DLD1 (cell line): Measurements from ENCODE around the gene GNB4.

ENCODE experiments used
- in situ Hi-C: cut with HindIII; loops from 2 replicates; pipeline ENCODE4 v1.10.0; 2017; ENCODE audit warnings: low sequenced_read_pairs

The GNB4 gene

DNA sequence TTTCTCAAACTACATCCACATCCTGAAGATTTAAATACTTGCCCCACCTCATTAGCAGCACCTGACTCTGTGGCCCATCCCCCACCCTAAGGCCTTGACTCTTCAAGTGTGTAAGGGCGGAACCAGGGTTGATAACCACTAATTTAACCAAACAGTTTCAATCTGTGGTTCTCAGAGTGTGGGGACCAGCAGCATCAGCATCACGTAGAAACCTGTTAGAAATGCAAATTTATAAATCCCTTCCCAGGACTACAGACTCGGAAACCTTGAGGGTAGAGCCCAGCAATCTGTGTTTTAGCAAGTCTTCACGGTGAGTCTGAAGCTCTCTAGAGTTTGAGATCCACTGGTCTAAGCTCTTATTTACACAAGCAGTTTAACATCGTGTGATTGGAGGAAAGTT, 12.4 kb downstream of the GNB4 start:
- in situ Hi-C loops = no loop called here

DNA sequence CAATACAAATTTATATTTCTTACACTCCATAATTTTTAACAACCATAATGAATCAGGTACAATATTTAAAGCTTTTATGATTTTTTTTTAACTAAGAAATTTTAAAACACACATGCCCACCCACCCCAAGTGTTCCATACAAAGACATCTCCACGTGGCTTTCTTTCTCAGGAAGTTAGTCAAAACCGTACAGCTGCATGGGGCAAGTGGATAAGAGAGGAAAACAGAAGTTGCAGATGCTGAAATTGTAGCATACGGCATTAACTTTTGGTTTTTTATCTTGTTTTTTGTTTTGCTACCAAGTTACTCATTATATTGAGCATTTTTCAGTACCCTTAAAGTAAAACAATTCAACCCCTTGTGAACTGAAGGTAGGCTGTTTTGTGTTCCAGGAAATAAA, 14.8 kb downstream of the GNB4 start:
- in situ Hi-C loops = no loop called here

DNA sequence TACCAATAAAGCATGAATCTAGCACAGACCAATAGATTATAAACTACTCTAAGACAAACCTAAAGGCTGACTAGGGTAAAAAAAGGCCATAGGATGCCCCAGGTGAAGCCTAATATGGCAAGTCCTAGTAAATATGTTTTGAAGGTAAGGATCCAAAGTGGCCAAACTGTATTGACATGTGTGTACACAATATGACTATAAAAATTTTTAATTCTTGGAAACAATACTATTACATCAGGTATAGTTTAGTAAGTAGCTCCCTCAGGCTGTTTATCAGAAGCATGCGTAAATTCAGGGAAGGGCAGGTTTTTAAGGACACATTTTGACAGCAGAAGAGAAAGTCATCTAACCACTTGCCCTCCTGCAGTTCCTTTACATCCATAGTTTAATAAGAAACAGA, 18.8 kb downstream of the GNB4 start:
- in situ Hi-C loops = no loop called here

DNA sequence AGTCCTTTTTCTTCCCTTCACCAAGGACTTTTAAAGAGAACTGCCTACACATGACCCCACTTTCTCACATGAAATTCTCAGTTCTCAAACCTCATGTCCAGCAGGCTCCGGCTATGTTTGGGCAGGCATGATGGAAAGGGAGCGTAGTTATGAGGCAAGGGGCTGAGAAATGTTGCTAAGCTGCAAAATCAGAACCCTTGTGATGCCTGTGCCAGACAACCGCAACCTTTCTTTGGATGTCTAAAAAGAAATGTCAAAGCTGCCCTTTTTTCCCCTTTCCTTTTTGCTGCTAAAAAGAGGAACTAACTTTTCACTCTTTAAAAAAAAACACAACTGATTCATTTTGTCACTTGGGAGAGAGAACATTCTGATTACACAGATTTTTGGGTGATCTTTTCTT, 19.2 kb downstream of the GNB4 start:
- in situ Hi-C loops = no loop called here

DNA sequence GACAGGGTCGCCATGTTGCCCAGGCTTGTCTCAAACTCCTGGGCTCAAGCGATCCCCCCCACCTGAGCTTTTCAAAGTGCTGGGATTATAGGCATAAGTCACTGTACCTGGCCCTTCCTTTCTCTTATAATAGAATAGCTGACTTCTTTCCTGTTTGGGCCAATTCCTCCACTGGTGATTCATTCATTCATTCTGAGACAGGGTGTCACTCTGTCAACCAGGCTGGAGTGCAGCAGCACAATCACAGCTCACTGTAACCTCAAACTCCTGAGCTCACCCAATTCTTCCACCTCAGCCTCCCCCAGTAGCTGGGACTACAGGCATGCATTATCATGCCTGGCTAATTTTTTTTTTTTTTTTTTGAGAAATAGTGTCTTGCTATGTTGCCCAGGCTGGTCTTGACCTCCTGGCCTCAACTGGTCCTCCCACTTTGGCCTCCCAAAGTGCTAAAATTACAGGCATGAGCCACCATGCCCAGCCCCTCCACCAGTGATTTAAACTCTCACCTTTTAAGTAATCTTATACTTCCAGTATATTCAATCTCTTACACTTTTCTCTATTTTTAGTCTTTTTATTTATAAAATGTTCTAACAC, 20.9 kb downstream of the GNB4 start:
- in situ Hi-C loops = no loop called here

DNA sequence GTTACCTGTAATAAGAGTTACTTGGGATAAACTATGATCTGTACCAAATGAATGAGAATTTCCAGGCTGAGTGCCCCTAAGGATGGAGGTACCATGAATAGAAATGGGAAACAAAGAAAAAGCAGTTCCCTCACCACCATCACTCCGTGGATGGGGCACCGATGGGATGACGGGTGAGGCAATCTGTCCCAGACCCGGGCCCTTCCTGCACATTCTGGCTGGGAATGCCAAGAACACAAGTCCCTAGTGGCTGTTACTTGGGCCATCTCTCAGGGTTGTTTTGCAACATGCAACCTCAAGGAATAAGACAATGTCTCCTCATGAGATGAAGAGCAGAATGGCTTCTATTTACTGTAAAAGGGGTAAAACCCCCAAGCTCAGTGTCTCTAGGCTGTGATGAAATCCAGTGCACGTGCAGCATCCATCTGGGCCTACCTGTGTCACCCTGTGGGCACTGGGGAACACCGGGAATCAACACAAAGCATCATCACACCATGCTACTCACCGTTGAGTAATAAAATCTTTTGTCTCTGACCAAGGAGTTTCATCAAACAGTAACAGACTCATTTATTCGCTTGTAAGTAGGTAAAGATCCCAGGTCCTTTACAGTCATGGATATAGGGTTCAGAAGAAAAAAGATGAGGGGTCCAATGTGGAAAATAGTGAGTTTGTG, 22.3 kb downstream of the GNB4 start:
- in situ Hi-C loops = no loop called here

DNA sequence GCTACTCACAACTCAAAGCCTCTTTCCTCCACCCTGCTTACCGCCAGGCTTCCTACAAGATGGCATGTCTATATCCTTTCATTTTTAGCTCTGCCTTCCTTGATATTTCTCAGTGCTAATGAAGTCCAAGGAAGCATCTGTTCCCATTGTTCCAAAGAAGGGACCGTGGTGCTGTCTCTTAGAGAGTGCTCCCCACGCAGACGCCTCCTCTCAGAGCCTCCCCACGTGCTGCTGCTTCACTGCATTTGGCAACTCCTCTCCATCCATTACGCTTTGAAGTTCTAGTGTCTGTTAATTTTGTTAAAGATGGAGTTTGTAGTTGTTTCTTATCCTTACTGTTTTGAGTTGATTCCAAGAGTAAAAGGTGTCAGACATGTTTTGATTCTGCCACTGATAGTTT, 26.2 kb downstream of the GNB4 start:
- in situ Hi-C loops = no loop called here

DNA sequence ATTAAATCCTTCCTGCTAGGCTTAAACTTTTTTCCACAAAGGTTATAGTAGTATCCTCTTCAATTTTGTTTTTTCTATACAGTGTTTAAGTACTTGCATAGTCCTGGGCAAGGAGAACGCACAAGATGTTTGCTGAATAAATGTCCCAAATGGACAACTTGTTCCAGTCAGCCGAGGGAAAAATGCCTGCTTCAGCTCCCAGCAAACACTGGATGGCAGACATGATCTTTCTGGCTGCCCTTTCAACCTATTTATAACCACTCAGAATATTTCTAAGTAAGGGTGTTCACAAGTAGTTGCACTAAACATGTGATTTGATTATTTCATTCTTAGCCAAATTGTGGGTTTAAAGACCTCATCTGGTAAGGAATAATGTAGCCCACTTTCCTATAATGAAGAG, 29.8 kb downstream of the GNB4 start:
- in situ Hi-C loops = no loop called here

DNA sequence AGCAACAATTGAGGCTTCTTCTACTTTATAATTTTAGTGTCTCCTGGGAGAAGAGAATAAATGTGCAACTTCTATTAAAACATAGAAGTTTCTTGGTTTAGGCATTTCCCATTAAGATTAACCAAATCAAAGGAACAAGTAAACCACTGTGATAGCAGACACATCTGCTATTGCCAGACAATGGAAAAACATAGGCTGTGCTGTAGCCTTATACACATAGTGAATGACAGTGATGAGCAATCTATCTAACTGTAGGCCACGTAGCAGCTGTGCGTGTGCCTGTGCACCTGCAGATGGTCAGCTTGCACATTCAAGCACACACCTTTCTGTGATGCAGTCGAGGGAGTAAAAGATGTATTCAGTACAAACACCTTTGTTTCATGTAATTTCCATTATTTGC, 32.7 kb downstream of the GNB4 start:
- in situ Hi-C loops = no loop called here

DNA sequence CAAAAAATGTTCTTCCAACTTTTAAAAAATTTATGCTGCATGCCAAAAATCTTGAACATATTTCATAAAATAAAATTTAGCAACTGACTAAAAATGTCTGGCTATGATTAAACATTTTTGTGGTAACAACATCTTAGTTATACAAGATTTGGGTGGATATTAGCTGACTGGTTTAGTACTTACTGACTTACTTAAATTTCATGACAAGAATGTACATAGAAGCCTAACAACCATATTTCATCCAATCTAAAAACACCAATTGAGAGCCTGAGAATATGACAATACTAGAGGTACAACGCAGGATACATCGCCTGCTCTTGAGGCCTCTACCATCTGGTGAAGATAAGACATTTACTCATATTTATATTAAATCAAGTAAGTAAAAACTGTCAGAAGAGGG, 34.6 kb downstream of the GNB4 start:
- in situ Hi-C loops = no loop called here

DNA sequence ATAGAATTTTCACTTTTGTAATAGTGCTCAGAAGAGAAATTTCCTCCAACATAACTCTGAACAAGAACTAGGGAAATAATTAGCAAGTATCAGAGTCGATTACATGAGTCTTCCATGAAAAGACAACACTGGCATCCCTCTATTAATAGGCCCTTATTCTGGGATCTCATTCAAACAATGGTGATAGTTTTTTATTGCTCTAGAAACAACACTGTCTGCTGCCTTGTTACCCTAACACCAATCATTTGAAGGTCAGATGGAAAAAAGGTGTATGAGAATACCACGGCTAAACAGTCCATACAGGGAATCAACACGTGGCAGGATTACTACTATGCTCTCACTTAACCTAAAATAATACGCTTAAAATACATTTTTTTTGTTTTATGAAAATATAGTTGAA, 35.9 kb downstream of the GNB4 start:
- in situ Hi-C loops = no loop called here

DNA sequence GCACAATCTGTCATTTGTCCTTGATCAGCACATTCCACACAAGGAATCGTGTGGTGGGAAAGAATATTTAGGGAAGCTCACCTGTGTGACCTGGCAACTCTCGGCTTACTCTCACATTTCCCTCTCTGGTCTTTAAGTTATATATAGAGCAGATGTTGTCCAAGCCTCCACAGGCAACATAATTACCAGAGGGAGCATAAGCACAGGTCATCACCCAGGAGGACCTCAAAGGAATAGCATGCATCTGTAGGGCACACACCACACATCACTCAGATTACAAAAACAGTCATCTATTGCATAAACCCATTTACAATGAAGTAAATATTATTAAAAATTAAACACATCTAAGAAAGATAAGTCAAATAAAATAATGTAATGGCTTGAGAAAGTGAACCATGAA, 36.5 kb downstream of the GNB4 start:
- in situ Hi-C loops = no loop called here

DNA sequence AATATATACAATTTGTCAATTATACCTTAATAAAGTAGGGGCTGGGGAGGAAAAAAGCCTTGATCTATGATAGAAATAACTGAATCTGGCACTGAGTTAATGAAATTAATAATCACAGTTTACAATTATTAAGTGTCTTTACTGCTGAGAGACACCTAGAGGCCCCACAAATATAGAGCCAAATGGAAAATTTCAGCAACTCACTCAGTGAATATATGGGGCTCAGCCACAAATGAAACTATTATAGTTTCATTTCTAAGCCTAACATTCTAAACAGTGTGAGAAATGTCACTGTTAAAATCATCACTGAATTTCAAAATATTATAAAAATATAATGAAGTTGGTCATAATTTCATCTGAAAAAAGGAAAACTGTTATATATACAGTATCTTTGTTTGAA, 40.3 kb downstream of the GNB4 start:
- in situ Hi-C loops = no loop called here

DNA sequence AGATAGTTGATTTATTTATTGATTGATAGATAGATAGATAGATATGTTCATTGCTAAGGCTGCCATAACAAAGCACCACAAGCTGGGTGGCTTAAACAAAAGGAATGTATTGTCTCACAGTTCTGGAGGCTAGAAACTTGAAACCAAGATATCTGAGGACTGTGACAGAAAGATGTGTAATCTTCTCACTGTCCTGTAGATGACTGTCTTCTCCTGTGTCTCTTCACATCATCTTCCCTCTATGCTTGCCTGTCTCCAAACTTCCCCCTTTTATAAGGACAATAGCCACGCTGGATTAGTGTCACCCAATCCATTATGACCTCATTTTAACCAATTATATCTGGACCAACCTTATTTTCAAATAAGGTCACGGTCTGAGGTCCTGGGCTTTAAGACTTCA, 40.9 kb downstream of the GNB4 start:
- in situ Hi-C loops = no loop called here

DNA sequence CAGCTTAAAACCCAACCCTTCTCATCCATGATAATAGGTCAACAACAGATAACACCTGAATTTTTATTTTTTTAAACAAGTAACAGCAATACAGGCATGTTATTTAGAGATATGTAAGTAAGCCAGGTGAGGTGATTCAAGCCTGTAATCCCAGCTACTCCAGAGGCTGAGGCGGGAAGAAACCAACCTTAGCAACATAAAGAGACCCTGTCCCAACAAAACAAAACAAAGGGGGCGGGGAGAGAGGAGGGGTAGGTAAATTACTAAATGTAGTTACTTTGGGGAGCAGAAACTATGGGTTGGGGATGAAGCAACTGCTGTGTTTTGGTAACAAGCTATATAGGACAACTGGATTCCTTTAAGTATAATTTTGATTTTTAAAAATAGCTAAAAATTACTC, 47.0 kb downstream of the GNB4 start:
- in situ Hi-C loops = no loop called here

DNA sequence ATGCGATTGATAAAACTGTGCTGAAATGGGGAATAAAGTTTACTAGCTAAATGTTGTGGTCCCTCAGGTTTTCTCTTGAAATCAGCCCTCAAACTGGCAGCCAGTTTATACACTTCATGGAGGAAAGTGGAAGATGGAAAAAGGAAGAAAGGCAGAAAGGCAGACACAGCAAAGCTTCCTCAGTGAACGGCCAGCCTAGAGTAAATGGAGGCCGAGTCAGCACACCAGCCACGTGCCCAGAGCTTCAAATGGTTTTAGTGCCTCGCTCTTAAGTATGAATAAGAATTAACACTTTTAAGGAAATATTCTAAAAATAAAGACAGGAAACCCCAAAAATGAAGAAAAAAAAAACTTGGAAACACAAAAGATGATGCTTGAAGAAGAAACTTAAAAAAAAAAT, 48.3 kb downstream of the GNB4 start:
- in situ Hi-C loops = no loop called here

DNA sequence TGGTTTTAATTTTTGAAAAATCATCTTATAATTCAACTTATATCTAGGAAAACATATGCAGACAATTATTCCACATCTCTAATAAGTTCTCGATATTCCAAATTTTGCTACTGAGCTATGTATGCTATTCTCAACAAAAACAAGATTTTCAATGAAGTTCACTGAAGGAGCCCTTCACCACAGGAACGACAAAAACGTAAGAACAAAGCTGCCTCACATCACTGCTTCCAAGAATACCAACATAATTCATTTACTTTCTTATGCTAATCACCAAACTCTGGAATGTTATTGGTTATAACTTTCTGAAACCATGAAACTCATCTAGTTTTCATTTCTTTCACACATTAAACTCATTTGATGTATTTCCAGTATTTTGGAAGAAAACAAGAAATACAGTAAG, 49.7 kb downstream of the GNB4 start:
- in situ Hi-C loops = no loop called here

DNA sequence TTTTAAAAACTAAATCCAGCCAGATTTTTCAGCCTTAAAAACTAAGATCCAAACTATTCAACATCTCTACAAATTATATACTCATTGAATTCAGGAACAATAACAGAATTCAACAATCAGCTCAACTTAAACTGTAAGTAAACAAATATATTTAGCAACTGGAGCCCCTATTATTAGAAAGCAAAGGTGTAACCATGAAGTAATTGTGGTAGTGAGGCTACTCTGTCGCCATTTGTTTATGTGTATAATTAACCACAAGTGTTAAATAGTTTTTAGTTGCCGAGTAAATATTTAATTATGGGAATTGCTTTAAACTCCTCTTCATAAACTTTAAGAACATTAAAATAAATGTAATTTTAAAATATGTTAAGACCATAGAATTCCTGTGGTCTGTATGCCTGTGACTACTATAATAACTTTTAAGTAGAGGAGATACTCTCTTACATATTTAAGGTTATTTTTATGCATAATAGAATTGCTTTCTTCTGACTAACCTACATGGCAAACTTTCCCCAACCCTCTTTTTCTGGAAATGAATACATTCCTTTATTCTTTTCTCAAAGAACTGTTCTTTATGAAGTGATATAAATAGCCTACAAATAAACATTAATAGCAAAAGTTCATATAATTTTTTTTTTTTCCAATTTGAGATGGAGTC, 52.6 kb downstream of the GNB4 start:
- in situ Hi-C loops = no loop called here

DNA sequence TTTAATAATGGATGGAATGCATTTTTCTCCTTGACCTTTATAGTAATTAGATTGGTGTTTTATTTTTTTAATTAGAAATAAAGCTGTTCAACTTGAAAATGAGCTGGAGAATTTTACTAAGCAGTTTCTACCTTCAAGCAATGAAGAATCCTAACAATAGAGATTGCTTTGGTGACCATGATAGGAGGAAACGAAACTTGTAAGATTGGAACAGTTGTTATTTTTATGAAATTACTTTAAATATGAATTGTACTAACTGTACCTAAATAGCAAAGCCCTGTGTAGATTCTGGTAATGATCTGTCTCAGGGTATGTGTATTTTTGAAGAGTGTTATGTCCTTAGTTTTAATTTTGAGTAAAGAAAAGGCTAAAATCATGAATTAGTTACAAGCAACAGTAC, 59.4 kb downstream of the GNB4 start:
- in situ Hi-C loops = no loop called here

DNA sequence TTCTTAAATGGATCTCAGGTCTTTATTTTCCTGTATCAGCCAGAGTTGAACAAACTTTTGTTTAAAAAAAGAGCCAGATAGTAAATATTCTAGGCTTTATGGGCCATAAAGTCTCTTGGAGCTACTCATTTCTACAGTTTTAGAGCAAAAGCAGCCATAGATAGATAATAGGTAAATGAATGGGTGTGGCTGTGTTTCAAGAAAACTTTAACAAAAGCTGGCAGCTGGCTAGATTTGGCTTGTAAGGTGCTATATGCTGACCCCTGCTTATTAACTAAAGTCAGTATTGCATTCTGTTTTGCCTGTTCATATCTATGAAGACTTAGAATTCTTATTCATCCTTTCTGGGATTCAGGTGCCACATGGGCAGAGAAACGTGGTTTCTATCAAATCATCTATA, 74.8 kb downstream of the GNB4 start:
- in situ Hi-C loops = no loop called here

DNA sequence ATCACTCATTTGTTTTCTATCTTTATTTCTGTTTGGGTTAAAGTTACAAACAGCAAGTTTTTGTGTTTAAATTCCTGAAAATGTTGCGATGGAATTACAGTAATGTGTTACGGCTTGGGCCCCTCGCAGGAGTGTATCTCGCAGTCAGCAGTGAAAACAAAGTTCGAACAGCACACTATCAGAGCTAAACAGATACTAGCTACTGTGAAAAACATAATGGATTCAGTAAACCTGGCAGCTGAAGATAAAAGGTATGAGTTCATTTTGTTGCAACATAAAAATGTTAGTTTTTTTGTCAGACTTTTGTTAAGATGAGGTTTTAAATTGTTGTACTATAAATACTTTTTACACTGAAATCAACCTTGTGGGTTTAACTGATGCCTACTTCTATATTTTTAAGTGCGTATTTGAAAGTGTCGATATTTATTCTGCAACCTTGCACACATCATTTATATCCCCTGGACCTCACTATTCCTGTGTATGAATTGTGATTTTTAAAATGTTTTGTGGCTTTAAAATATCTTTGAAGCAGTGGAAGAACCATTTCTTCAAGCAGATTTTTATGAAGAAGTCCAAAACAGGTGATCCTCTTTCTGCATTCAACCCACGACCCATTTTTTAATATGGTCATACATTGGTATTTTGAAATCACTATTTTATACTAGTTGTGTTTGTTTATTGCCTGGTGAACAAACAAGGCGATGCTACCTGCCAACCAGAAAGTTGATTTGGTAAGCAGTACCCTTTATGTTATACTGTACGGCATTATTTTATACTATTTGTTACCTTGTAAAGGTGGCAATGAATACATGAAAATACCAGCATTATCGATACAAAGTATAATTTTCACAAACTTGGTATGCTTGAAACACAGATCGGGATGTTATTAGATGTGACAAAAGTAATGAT, 75.9 kb downstream of the GNB4 start:
- in situ Hi-C loops = no loop called here

DNA sequence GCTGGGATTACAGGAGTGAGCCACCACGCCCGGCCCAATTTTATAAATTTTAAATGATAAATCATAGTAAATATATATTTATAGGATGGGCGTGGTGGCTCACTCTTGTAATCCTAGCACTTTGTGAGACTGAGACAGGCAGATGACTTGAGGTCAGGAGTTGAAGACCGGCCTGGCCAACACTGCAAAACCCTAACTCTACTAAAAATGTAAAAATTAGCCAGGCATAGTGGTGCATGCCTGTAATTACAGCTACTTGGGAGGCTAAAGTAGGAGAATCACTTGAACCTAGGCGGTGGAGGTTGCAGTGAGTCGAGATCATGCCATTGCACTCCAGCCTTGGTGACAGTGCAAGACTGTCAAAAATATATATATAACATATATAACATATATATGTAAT, 77.3 kb downstream of the GNB4 start:
- in situ Hi-C loops = no loop called here
